ENCODE data around the gene MEIS2.

GRCh38 chr15:37034392-37034791, 66.0 kb downstream of the MEIS2 start:
- no peak for TF ChIP-seq CTCF (IDR thresholded peaks at IDR 0.05; ENCODE audit: insufficient read depth, low read length)
- no peak for TF ChIP-seq POLR2AphosphoS5 (IDR thresholded peaks at IDR 0.05; ENCODE audit: low read depth)
- no peak for TF ChIP-seq GABPA (IDR thresholded peaks at IDR 0.05; ENCODE audit: low read depth)
- no peak for TF ChIP-seq REST (IDR thresholded peaks at IDR 0.05; ENCODE audit: insufficient replicate concordance, low read depth)
- TF ChIP-seq SPI1 (IDR thresholded peaks at IDR 0.05; ENCODE audit: borderline replicate concordance, low read depth) = no peak
